IPS-NIHi7 (cell line): ENCODE results near the gene CPLANE1.
"Not testable (repeated sequence)": the region's sequence is repeated elsewhere in the genome, so short reads cannot be mapped to it uniquely, and the experiment has no call there.

Experiments
- DNase-seq: peaks from one replicate; pipeline ENCODE4 v3.0.0; 2012; ENCODE audit warnings: mixed read lengths; ENCODE audit errors: extremely low spot score

Gene CPLANE1

DNA sequence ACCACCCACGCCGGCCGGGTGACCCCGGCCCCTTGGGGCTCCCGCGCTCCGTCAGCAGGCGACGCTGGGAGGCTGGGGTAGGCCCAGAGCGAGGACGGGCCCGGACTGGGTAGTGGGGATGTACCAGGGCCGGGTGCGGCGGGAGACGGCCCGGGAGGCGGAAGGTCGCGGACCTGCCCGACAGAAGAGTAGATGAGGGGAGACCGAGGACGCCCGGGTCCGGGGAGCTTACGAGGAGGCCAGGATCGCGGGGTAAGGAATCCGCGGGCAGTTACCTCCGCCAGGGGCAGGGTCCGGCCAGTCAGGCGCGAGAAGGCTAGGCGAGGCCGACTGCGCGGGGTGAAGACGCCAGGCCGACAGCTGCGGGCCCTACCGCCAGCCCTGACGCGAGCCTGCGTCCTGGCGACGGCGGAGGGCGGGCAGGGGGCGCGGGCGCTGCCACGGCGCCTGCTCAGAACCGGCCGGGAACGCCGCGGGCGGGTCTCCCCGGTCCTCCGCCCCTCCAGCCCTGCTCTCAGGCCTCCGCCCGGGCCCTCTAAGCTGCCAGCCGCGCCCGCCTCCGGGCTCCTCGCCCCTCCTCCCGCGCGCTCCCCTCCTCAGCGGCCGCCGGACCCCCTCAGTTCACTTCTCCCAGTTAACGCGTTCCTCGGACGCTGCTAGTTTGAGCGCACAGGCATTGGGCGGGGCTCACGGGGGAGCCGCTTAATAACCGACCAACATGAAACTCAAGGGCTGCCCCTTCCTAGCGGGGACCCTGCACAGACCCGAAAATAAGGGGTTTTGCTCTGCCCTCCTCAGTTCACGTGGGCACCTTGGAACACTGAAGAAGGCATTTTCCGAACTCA lies at the start of gene CPLANE1:
Gene CPLANE1, minus strand, starts transcription at position 407 of the 845 bp plus-strand sequence. CDS start 1,678 bp downstream, outside the sequence.
- DNase-seq: peak; percentile 91

- DNase-seq: not testable (repeated sequence)
Observed at GRCh38 chr5:37296313-37296712, 47.1 kb upstream of the CPLANE1 start.

- no peak for DNase-seq
Observed at GRCh38 chr5:37283214-37283820, 34.1 kb upstream of the CPLANE1 start.

GRCh38 chr5:37275511-37275910 lies 26.3 kb upstream of the CPLANE1 start:
- no peak for DNase-seq

DNA sequence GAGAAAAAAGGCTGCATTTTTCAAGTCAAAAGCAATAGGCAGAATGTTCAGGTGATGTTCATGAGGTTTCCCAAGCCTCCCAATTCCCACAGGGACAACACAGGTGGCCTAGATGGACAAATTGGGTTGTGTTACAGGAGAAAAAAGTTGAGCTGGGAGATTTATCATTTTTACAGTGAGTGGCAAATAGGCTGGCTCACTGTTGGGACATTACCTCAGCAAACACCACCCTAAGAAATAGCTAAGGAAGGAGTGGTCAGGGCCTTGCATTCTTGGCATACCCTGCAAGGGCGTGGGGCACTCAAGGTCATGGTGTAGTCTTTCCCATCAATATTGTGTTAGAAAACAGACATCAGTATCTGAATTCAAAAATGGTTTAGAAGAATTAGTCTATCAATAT lies 23.3 kb upstream of the CPLANE1 start:
- peak; percentile 23 for DNase-seq

- DNase-seq: not testable (repeated sequence)
Observed at GRCh38 chr5:37268100-37268499, 18.9 kb upstream of the CPLANE1 start.

- DNase-seq: no peak
Observed at GRCh38 chr5:37255774-37256358, 6.7 kb upstream of the CPLANE1 start.

DNA sequence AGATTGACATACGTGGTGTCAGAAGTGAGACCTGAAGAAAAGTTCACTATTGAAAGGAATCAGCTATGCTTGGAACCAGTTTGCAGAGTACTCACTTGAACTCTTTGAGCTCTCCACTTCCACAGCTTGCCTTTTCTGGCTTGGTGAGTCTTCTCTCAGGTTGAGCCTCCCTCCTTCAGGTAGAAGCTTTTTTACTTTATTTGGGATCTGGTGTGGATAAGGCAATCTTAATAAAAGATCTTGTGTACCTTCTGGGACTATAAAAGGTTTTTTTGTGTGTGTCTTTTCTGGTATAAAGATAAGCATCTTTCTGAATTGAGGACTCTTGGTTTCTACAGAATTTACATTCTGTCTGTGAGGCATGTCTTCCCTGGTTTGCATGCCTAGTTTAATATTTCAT lies 5.4 kb upstream of the CPLANE1 start:
- no peak for DNase-seq

GRCh38 chr5:37251665-37252064 lies 2.5 kb upstream of the CPLANE1 start:
- no peak for DNase-seq

DNA sequence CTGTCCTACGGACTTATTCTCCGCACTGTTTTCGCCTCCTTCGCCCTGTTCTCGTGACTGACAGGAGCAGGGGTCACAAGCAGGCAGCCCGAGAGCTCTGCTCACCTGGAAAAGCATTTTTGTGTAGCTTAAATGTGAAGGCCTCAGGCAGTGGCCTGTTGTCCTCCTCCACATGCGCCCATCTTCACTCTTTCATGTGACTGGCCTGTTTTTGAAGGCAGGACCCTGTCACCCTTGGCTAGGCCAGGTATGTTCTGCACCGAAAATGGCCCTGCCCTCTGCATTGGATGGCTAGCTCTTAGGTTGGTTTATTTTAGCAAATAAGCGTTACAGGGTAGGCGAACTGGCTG lies 614 bp upstream of the CPLANE1 start:
- DNase-seq: peak; percentile 25

GRCh38 chr5:37248421-37248969 lies 681 bp downstream of the CPLANE1 start:
- no peak for DNase-seq

- no peak for DNase-seq
Observed at GRCh38 chr5:37247496-37247895, 1.7 kb downstream of the CPLANE1 start.

DNA sequence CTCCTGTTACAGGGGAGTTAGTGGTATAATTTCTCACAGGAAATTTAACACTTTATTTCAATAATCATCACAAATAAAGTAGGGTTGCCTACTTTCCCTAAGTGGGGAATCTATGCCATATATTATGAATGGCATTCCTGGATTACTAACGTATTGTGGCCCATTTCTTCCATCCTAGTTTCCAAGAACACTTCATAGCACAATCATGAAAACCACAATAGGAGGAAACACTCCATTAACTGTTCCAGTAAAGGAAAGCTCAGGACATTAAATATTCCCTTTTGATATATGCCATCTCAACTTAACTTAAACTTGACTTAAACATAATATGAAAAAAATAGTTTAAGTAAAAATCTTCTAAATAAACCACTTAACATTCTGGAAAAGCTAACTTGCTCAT lies 2.1 kb downstream of the CPLANE1 start:
- DNase-seq: no peak

- DNase-seq: no peak
Observed at GRCh38 chr5:37234288-37234687, 14.9 kb downstream of the CPLANE1 start.

GRCh38 chr5:37226377-37226776 lies 22.8 kb downstream of the CPLANE1 start:
- no peak for DNase-seq

- no peak for DNase-seq
Observed at GRCh38 chr5:37222181-37222580, 27.0 kb downstream of the CPLANE1 start.

DNA sequence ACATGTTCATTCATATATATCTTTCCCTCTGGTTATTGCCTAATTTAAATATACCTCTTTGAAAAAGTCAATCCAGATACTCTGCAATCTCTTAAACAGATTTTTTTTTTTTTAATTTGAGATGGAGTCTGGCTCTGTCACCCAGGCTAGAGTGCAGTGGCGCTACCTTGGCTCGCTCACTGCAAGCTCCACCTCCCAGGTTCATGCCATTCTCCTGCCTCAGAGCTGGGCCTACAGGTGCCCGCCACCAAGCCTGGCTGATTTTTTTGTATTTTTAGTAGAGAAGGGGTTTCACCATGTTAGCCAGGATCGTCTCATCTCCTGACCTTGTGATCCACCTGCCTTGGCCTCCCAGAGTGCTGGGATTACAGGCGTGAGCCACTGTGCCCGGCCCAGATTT lies 28.8 kb downstream of the CPLANE1 start:
- DNase-seq: not testable (repeated sequence)

- not testable (repeated sequence) for DNase-seq
Observed at GRCh38 chr5:37219384-37219783, 29.8 kb downstream of the CPLANE1 start.

DNA sequence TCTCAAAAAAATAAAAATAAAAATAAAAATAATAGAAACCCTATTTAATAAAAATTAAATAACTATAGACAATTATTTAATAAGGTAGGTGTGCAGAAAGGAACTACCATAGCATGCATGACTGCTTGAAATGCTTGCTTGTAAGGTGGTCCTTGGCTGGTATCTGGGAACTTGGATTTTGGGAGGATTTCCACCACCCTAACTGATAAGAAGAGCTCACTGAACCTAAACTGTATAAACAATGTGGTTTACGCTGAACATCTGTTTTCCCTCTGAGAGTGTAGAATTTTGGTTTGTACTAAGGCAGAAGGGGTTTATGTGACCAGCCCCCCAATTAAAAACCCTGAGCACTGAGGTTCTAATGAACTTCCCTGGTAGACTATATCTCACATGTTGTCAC lies 31.2 kb downstream of the CPLANE1 start:
- DNase-seq: no peak

DNA sequence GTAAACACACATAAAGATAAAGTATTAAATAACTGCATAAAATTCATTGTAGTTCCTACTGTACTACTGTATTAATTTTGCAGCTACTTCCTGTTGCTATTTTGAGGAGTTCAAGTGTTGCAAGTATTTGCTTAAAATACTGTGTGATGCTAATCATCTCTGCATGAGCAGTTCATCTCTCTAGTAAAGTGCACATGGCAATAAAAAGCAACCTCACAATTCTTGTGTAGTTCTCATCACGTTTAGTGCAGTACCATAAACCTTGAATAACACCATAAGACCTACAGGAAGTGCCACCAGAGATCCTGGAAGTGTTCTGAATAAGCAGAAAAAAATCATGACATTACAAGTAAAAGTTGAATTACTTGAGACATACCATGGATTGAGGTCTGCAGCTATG lies 34.6 kb downstream of the CPLANE1 start:
- DNase-seq: no peak

DNA sequence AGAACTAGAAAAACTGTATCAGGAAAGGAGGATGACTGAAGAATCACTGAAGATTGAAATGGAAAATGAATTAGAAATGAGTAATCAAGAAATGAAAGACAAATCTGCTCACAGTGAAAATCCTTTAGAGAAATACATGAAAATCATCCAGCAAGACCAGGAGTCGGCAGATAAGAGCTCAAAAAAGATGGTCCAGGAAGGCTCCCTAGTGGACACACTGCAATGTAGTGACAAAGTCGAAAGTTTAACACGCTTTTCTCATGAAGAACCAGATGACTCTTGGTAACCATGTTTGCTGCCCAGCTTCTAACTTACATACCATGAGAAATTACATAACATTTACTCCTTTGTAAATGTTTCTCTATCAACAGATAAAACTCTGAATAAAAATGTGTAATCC lies 37.1 kb downstream of the CPLANE1 start:
- DNase-seq: no peak

DNA sequence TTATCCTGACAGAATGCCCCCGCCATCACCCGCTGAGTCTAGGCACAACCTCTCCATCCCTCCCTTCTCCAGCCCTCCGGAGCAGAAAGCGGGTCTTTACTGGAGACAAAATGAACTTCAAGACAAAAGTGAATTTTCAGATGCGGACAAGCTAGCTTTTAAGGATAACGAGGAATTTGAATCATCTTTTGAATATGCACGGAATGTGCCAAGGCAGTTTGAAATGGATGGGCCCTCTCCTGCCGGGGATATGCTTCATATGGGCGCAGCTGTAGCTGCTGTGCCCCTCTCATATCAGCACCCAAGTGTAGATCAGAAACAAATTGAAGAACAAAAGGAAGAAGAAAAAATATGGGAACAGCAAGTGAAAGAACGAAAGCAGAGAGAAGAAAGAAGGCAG lies 37.5 kb downstream of the CPLANE1 start:
- DNase-seq: no peak
